ENCODE results near the gene DNAJC6.
"Not testable (repeated sequence)": the region's sequence is repeated elsewhere in the genome, so short reads cannot be mapped to it uniquely, and the experiment has no call there.

DNAJC6 gene

GRCh38 chr1:65431111-65431705, 121.9 kb downstream of the DNAJC6 start:
- DNase-seq = peak; percentile 30 to 61 (median 42)

DNA sequence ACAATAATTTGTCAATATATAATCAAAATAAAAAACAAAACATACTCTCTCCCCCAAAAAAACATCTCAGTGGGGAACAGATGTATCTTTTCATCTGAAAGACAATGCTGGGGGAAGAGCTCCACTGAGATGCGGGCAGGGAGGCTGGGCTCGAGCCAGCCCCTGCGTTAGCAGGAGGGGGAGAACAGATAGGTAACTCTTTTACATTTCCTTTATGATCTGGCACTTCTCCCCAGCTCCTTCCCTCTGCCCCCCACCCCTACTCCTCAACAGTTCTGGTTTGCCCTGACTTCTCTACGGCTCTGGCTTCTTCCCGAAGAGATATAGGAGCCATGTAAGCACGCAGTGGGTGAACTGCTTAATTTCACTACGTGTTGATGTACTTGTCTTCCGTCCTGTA, 123.6 kb downstream of the DNAJC6 start:
- DNase-seq = no peak

DNA sequence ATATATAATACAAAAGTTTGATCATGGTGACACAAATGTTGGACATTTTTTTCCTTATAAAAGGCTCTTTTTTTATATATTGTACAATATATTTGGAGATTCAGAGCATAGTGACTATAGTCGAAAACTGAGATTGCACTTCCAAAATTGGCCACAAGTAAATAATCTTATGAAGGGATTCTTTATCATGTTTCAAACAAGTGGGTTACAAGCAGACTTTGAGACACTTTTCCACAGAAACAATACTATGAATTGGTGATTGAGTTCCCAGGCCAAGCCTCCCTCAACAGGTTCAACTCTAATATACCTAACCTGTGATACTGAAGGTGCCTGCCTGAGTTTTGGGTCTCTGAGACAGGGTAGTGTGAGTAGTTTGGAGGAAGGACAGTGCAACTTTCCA, 124.9 kb downstream of the DNAJC6 start:
- DNase-seq = no peak

DNA sequence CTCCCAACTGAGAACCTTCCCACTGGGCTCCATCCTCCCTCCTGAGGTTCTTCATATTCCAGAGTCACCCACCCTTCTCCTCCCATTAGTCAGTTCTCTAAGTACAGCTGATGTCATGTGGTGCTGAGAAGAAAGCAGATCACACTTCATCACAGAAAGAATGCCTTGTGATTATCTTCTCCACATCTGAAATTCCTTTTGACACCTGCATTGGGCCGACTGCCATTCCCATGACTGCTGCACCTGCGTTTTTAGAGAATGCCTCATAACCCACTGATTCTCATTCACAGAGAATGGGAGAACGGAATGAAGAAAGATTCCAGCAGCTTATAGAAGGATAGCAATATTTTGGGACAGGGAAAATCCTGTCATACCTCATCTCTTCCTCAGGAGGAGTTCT, 125.4 kb downstream of the DNAJC6 start:
- no peak for DNase-seq

DNA sequence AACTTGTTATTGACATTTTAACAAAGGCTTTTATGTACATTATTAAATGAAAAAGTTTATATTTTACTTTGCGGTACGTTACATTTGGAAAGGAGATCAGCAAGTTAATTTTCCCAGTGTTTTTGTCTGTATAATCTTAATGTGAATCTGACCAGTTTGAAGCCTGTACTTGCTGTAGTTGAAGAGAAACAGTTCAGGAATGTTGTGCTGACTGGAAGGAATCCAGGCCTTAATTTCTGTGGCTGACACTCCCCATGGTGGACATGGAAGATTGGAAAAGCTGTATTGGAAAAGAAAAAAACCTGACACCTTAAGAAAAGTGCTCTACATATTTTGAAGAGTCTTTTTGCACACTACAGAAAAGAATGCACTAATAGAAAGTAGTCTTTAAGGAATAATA, 126.6 kb downstream of the DNAJC6 start:
- DNase-seq = no peak

DNA sequence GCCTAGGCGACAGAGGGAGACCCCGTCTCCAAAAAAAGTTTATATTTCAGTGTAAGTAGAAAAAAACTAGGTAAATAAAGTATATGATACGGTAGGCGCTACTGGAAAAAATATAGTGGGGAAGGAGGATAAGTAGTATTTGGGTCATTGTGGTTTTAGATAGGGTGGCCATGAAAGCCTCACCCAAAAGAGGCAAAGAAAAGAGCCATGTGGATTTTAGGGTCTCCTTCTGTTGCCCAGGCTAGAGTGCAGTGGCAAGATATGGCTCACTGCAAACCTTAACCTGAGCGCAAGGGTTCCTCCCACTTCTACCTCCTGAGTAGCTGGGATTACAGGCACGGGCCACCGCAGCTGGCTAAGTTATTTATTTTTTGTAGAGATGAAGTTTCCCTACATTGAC, 128.3 kb downstream of the DNAJC6 start:
- DNase-seq = no peak

GRCh38 chr1:65440322-65440900, 131.1 kb downstream of the DNAJC6 start:
- peak in 3 of 4 experiments; percentile 14 to 41 (median 30) for DNase-seq

- no peak for DNase-seq
These were observed 131.6 kb downstream of the DNAJC6 start for GRCh38 chr1:65440915-65441314.

DNA sequence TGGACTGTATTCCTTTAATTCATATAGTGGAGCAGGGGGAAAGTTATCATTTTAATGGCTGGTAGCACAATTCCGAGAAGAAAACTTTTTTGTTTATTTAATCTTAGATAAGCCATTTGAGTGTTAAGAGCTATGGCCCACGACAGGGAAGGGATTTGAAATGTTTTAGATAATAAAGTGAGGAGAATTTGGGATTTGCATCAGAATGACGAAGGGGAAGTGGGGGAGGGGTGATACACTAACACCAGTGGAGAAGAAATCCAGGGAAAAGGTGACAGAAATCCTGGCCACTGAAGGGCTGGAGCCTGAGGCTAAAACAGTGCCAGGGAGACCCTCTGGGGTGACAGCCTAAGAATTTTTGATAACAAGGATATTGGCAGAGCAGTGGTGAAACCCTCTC, 132.1 kb downstream of the DNAJC6 start:
- DNase-seq = no peak

GRCh38 chr1:65442442-65442841, 133.1 kb downstream of the DNAJC6 start:
- no peak for DNase-seq

GRCh38 chr1:65443647-65444046, 134.3 kb downstream of the DNAJC6 start:
- no peak for DNase-seq

- DNase-seq = no peak
These were observed 134.8 kb downstream of the DNAJC6 start for GRCh38 chr1:65444128-65444640.

GRCh38 chr1:65445837-65446236, 136.5 kb downstream of the DNAJC6 start:
- DNase-seq = no peak

- no peak for DNase-seq
These were observed 140.0 kb downstream of the DNAJC6 start for GRCh38 chr1:65449214-65449823.

- DNase-seq = not testable (repeated sequence)
These were observed 146.3 kb downstream of the DNAJC6 start for GRCh38 chr1:65455678-65456077.

- DNase-seq = no peak
These were observed 147.1 kb downstream of the DNAJC6 start for GRCh38 chr1:65456481-65456880.

DNA sequence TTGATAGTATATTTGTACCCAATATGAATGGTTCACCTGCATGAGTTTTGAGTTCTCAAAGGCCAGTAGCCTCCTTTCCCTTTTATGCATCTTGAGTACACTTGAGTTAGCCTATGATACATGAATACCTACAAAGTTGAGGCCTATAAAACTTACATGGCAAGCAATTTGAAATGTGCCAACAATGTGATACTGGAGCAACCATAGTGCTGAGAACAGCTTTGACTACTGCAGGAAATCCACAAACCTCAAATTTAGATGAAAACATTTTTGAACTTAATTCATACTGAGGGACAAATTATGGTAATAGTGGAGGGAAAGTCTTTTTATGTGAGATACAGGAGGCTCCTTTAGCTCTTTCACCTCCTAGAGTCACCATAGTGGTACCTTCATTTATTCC, 148.5 kb downstream of the DNAJC6 start:
- DNase-seq = no peak

DNA sequence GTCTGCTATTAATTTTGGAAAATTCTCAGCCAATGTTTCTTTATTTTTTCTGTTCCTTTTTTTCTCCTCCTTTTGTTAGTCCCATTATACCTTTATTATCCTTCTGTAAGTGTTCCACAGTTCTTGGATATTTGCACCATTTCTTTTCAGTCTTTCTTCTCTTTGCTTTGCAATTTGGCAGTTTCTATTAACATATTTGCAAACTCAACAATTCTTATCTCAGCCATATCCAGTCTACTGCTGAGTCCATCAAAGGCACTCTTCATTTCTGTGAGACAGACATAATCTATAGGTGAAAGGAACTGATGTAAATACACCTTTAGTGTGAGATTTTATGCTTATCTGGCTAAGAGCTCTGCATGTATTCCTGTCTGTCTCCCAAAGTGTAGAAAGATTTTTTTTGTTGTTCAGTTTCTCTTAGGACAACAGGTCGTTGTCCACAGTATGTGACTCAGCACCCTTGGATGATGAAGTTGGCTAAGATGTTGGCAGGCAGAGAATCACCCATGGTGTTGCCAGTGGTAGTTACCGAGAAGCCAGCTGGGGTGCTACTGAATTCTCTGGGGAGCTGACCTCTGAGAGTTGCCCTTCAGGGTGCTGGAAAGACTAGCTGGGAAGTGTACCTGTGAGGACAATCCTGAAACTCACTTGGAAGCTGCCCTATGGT, 149.5 kb downstream of the DNAJC6 start:
- no peak for DNase-seq

DNA sequence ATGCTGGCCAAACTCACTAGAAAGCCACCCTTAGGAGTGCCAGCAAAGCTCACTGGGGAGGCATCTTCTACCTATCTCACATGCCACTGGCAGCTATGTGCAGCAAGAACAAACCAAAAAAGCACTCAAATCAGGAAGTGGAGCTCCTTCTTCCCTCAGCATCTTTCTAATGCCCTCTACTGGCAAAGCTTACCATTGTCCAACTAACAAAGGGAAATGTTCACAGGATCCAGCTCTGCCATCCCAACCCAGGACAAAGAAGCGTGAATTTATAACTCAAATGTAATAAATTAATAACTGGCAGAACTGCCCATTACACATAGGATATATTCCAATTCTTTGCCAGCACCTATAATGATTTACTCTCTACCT, 150.0 kb downstream of the DNAJC6 start:
- peak; percentile 28 to 68 (median 53) for DNase-seq
